ENCODE results near the gene SV2C.
"Not testable (repeated sequence)": the region's sequence is repeated elsewhere in the genome, so short reads cannot be mapped to it uniquely, and the experiment has no call there.

DNA sequence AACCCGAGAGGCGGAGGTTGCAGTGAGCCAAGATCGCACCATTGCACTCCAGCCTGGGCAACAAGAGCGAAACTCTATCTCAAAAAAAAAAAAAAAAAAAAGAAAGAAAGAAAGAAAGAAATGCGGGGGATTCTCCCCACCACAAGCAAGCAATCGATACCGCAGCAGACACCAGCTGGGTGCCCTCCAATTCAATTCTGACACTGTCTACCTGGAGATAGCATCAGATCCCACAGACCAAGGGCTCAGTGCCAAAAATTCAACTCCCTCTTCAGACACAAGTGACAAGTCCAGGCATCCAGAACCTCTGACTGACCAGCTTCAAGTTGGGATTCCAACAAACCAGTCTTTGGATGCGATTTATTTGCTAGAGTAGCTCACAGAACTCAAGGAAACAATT lies 286.5 kb downstream of the SV2C start:
- TF ChIP-seq, protein P1, sequence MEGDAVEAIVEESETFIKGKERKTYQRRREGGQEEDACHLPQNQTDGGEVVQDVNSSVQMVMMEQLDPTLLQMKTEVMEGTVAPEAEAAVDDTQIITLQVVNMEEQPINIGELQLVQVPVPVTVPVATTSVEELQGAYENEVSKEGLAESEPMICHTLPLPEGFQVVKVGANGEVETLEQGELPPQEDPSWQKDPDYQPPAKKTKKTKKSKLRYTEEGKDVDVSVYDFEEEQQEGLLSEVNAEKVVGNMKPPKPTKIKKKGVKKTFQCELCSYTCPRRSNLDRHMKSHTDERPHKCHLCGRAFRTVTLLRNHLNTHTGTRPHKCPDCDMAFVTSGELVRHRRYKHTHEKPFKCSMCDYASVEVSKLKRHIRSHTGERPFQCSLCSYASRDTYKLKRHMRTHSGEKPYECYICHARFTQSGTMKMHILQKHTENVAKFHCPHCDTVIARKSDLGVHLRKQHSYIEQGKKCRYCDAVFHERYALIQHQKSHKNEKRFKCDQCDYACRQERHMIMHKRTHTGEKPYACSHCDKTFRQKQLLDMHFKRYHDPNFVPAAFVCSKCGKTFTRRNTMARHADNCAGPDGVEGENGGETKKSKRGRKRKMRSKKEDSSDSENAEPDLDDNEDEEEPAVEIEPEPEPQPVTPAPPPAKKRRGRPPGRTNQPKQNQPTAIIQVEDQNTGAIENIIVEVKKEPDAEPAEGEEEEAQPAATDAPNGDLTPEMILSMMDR (IDR thresholded peaks at IDR 0.05; ENCODE audit: low read depth, low read length), result not testable (repeated sequence)
- TF ChIP-seq EZH2phosphoT487 (IDR thresholded peaks at IDR 0.05; ENCODE audit: low read depth), result not testable (repeated sequence)
